ENCODE results near the gene ATP8B1. TPM values are rescaled to one million over a fixed set of nuclear protein-coding genes. Genes with fewer than 3 reads are reported as not detected.
A peak's percentile ranks its signal among the peaks of the same experiment; 100 is the strongest.

The ATP8B1 gene
- total and polyA plus RNA-seq, 9 of the 15 experiments (the other 6 are each of a cell fraction or from before 2014, with no cell fraction given), result 0.01 to 0.22 (median 0.03) TPM; not detected in 3

- TF ChIP-seq AFF1 (IDR thresholded peaks at IDR 0.05; ENCODE audit: low read depth in 1 of 2, partially characterized antibody in 2 of 2) (no peak), TEAD4 (IDR thresholded peaks at IDR 0.05; ENCODE audit: low read length) (0 out of 2 replicates have a peak, but pooled peaks have one; percentile 13), TEAD4 (CRISPR knock-in tag; IDR thresholded peaks at IDR 0.05; ENCODE audit: borderline replicate concordance) (no peak), NEUROD1 (IDR thresholded peaks at IDR 0.05; ENCODE audit: borderline replicate concordance, low read depth, low read length, partially characterized antibody) (no peak), RFX5 (IDR thresholded peaks at IDR 0.05; ENCODE audit: low read depth, low read length) (no peak), TAL1 (IDR thresholded peaks at IDR 0.05) (peak; percentile 56), FOS (IDR thresholded peaks at IDR 0.05; ENCODE audit: extremely low read depth, insufficient read length) (no peak), FOXP1 (CRISPR knock-in tag; IDR thresholded peaks at IDR 0.05) (no peak), JUN (IDR thresholded peaks at IDR 0.05; ENCODE audit: borderline replicate concordance, low read depth, low read length) (no peak), JUN (CRISPR knock-in tag; IDR thresholded peaks at IDR 0.05; ENCODE audit: borderline replicate concordance) (no peak), U2AF2 (optimal IDR thresholded peaks at IDR 0.05; ENCODE audit: low read depth, low read length) (no peak), CBX5 (IDR thresholded peaks at IDR 0.05; ENCODE audit: borderline replicate concordance, low read depth) (no peak), ZNF274 (IDR thresholded peaks at IDR 0.05; ENCODE audit: borderline replicate concordance, low read depth, low read length) (no peak), MED1 (CRISPR knock-in tag; IDR thresholded peaks at IDR 0.05; ENCODE audit: borderline replicate concordance) (no peak), ZNF197 (CRISPR knock-in tag; IDR thresholded peaks at IDR 0.05; ENCODE audit: low read depth) (no peak), ZNF518B (CRISPR knock-in tag; IDR thresholded peaks at IDR 0.05) (no peak), TBL1XR1 (IDR thresholded peaks at IDR 0.05; ENCODE audit: low read length in 2 of 2) (no peak), ARID1B (IDR thresholded peaks at IDR 0.05) (peak; percentile 34; the same call in 1 of the 2 replicates), ETV1 (tag; conservative IDR thresholded peaks at IDR 0.05; ENCODE audit: low read depth) (0 out of 2 replicates have a peak, but pooled peaks have one; percentile 24), DACH1 (IDR thresholded peaks at IDR 0.05; ENCODE audit: partially characterized antibody) (no peak)
Observed at GRCh38 chr18:57784034-57784800, 18.9 kb downstream of the ATP8B1 start (continued).
